Measurements from ENCODE around the gene MEGF8.

- no peak for TF ChIP-seq EZH2 (IDR thresholded peaks at IDR 0.05; ENCODE audit: low read length, unreplicated experiment)
- TF ChIP-seq, protein P1, sequence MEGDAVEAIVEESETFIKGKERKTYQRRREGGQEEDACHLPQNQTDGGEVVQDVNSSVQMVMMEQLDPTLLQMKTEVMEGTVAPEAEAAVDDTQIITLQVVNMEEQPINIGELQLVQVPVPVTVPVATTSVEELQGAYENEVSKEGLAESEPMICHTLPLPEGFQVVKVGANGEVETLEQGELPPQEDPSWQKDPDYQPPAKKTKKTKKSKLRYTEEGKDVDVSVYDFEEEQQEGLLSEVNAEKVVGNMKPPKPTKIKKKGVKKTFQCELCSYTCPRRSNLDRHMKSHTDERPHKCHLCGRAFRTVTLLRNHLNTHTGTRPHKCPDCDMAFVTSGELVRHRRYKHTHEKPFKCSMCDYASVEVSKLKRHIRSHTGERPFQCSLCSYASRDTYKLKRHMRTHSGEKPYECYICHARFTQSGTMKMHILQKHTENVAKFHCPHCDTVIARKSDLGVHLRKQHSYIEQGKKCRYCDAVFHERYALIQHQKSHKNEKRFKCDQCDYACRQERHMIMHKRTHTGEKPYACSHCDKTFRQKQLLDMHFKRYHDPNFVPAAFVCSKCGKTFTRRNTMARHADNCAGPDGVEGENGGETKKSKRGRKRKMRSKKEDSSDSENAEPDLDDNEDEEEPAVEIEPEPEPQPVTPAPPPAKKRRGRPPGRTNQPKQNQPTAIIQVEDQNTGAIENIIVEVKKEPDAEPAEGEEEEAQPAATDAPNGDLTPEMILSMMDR (conservative IDR thresholded peaks at IDR 0.05; ENCODE audit: low read depth, low read length) = peak; percentile 83
Measured at GRCh38 chr19:42420055-42420544, 94.7 kb downstream of the MEGF8 start.
